HG03439 (cell line): ENCODE data around the gene NEK7.

Experiments used
- ATAC-seq: cut with Tn5 transposase; IDR thresholded peaks from one replicate; pipeline ENCODE4 v1.9.1; 2021; ENCODE audit warnings: mild to moderate bottlenecking, moderate library complexity; ENCODE audit not compliant: unreplicated experiment

NEK7 gene

GRCh38 chr1:198333744-198334143, 176.9 kb downstream of the NEK7 start:
- ATAC-seq: no peak

GRCh38 chr1:198335663-198336062, 178.9 kb downstream of the NEK7 start:
- no peak for ATAC-seq

- no peak for ATAC-seq
These were observed 181.1 kb downstream of the NEK7 start for GRCh38 chr1:198337886-198338285.

GRCh38 chr1:198340139-198340538, 183.3 kb downstream of the NEK7 start:
- no peak for ATAC-seq

- no peak for ATAC-seq
These were observed 189.4 kb downstream of the NEK7 start for GRCh38 chr1:198346178-198346577.

- no peak for ATAC-seq
These were observed 193.7 kb downstream of the NEK7 start for GRCh38 chr1:198350456-198350855.

GRCh38 chr1:198352975-198353695, 196.3 kb downstream of the NEK7 start:
- ATAC-seq: peak; percentile 83

- no peak for ATAC-seq
These were observed 201.1 kb downstream of the NEK7 start for GRCh38 chr1:198357937-198358336.

- no peak for ATAC-seq
These were observed 202.3 kb downstream of the NEK7 start for GRCh38 chr1:198359024-198359653.

- no peak for ATAC-seq
These were observed 203.5 kb downstream of the NEK7 start for GRCh38 chr1:198360208-198360729.

- ATAC-seq: no peak
These were observed 204.5 kb downstream of the NEK7 start for GRCh38 chr1:198361237-198361767.

- peak; percentile 63 for ATAC-seq
These were observed 206.9 kb downstream of the NEK7 start for GRCh38 chr1:198363625-198364151.

- ATAC-seq: no peak
These were observed 207.7 kb downstream of the NEK7 start for GRCh38 chr1:198364471-198364870.

- ATAC-seq: no peak
These were observed 210.5 kb downstream of the NEK7 start for GRCh38 chr1:198367296-198367695.

- ATAC-seq: no peak
These were observed 214.2 kb downstream of the NEK7 start for GRCh38 chr1:198370996-198371395.
